Neural progenitor cell (in vitro differentiated cells): Measurements from ENCODE around the gene RAB5B. TPM values are rescaled to one million over a fixed set of nuclear protein-coding genes. Genes with fewer than 3 reads are reported as not detected.

ENCODE experiments used
- DNase-seq: peaks from one replicate; pipeline ENCODE4 v3.0.0-alpha.2; 2016; ENCODE audit warnings: low spot score
- H2AFZ ChIP-seq: fragments of 200-600 bp; sonication (generic); replicated peaks from 2 replicates; pipeline ENCODE4 v1.6.1; 2016; ENCODE audit warnings: antibody characterized with exemption
- H3F3A ChIP-seq: fragments of 200-600 bp; sonication (generic); 2 replicates; pipeline ENCODE4 v1.6.1; 2016; ENCODE audit warnings: antibody characterized with exemption, low read depth
- H3K27ac ChIP-seq: fragments of 200-600 bp; sonication (generic); 2 replicates; pipeline ENCODE4 v1.5.1; 2016; ENCODE audit warnings: mild to moderate bottlenecking
- H3K27me3 ChIP-seq: fragments of 200-600 bp; sonication (generic); 2 replicates; pipeline ENCODE4 v1.6.1; 2016; ENCODE audit warnings: mild to moderate bottlenecking, moderate library complexity
- H3K36me3 ChIP-seq: fragments of 200-600 bp; sonication (generic); 2 replicates; pipeline ENCODE4 v1.5.1; 2016
- H3K4me1 ChIP-seq: fragments of 200-600 bp; sonication (generic); 2 replicates; pipeline ENCODE4 v1.6.1; 2016; ENCODE audit warnings: mixed run types
- H3K4me2 ChIP-seq: fragments of 200-600 bp; sonication (generic); 2 replicates; pipeline ENCODE4 v1.6.1; 2016
- H3K4me3 ChIP-seq: fragments of 200-600 bp; sonication (generic); 2 replicates; pipeline ENCODE4 v1.5.1; 2016
- H3K79me2 ChIP-seq: fragments of 200-600 bp; sonication (generic); 2 replicates; pipeline ENCODE4 v1.6.1; 2016; ENCODE audit warnings: low read depth
- H3K9ac ChIP-seq: fragments of 200-600 bp; sonication (generic); 2 replicates; pipeline ENCODE4 v1.6.1; 2016
- H3K9me3 ChIP-seq: fragments of 200-600 bp; sonication (generic); 2 replicates; pipeline ENCODE4 v1.5.1; 2016; ENCODE audit warnings: low read depth
- H4K20me1 ChIP-seq: fragments of 200-600 bp; sonication (generic); 2 replicates; pipeline ENCODE4 v1.6.1; 2016; ENCODE audit warnings: low read depth
- H3K27ac Mint-ChIP-seq: 3 replicates; pipeline ENCODE4 v1.8.0; 2021; ENCODE audit warnings: mixed read lengths
- H3K27me3 Mint-ChIP-seq: 2 replicates; pipeline ENCODE4 v1.8.0; 2022; ENCODE audit warnings: low read depth, mild to moderate bottlenecking, inconsistent platforms, moderate library complexity, mixed read lengths; ENCODE audit not compliant: insufficient read depth
- H3K36me3 Mint-ChIP-seq: 3 replicates; pipeline ENCODE4 v1.8.0; 2021; ENCODE audit warnings: mixed read lengths
- H3K4me1 Mint-ChIP-seq: 3 replicates; pipeline ENCODE4 v1.8.0; 2021; ENCODE audit warnings: mixed read lengths
- H3K4me3 Mint-ChIP-seq: 3 replicates; pipeline ENCODE4 v1.8.0; 2021; ENCODE audit warnings: mild to moderate bottlenecking, moderate library complexity, mixed read lengths
- H3K9me3 Mint-ChIP-seq: 3 replicates; pipeline ENCODE4 v1.8.0; 2020; ENCODE audit warnings: mixed read lengths
- EZH2 ChIP-seq: fragments of 200-600 bp; sonication (generic); IDR thresholded peaks from 2 replicates; pipeline ENCODE4 v1.6.1; 2017; ENCODE audit warnings: antibody characterized with exemption, mild to moderate bottlenecking, moderate library complexity
- EZH2phosphoT487 ChIP-seq: fragments of 200-600 bp; sonication (generic); IDR thresholded peaks from 2 replicates; pipeline ENCODE4 v1.6.1; 2017; ENCODE audit warnings: antibody characterized with exemption
- total RNA-seq: library from RNA; depleted of rRNA; stranded (reverse); fragments of >200 nt; gene quantifications from 2 replicates; pipeline ENCODE4 v1.2.3, GENCODE V29; 2015; ENCODE audit warnings: low replicate concordance
- TF ChIP-seq, protein P1 (sequence below): fragments of 200-600 bp; sonication (generic); IDR thresholded peaks from 2 replicates; pipeline ENCODE4 v1.5.1; 2017; ENCODE audit warnings: antibody characterized with exemption, mild to moderate bottlenecking

RAB5B gene
- total RNA-seq, 1 donor from 2014 or later: 62.9 TPM

DNA sequence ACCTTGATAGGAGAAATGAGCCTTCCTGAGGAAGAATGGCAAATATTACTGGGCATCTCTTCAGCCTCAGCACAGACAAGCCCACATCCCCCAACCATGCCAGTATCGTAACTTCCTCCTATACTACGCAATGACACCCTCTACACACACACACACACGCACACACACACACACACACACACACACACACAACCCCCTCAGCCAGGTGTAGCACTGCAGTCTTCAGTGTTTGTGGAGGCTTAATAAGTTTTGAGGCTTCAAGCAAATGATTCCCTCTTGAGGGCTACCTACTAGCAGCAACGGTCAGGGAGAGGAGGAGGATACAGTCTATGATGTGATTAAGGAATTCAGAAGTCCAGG is 41.3 kb upstream of the RAB5B start:
- peaks cover 28% of the 10 kb centered on the region for H3K27me3 Mint-ChIP-seq
- peaks cover 22% of the 10 kb centered on the region for H3K4me1 Mint-ChIP-seq
- Histone ChIP-seq H3K27ac (no peak overlapping the region), H3K9ac (no peak overlapping the region), H3K4me3 (peak overlapping the region; percentile 71), H3K4me1 (no peaks in the 10 kb centered on the region), H3K4me2 (peak overlapping the region; percentile 97), H4K20me1 (no peaks in the 10 kb centered on the region), H2AFZ (peak overlapping the region; percentile 95), H3K79me2 (peaks cover 6% of the 10 kb centered on the region), H3K27me3 (peaks cover 45% of the 10 kb centered on the region), H3F3A (peaks cover 31% of the 10 kb centered on the region), H3K9me3 (no peaks in the 10 kb centered on the region), H3K36me3 (no peaks in the 10 kb centered on the region)
- DNase-seq: no peak
- H3K36me3 Mint-ChIP-seq: no peaks in the 10 kb centered on the region
- no peak for TF ChIP-seq EZH2phosphoT487
- TF ChIP-seq, protein P1, sequence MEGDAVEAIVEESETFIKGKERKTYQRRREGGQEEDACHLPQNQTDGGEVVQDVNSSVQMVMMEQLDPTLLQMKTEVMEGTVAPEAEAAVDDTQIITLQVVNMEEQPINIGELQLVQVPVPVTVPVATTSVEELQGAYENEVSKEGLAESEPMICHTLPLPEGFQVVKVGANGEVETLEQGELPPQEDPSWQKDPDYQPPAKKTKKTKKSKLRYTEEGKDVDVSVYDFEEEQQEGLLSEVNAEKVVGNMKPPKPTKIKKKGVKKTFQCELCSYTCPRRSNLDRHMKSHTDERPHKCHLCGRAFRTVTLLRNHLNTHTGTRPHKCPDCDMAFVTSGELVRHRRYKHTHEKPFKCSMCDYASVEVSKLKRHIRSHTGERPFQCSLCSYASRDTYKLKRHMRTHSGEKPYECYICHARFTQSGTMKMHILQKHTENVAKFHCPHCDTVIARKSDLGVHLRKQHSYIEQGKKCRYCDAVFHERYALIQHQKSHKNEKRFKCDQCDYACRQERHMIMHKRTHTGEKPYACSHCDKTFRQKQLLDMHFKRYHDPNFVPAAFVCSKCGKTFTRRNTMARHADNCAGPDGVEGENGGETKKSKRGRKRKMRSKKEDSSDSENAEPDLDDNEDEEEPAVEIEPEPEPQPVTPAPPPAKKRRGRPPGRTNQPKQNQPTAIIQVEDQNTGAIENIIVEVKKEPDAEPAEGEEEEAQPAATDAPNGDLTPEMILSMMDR: no peak
- peak; percentile 12 for TF ChIP-seq EZH2
- peak overlapping the region; percentile 89 for H3K4me3 Mint-ChIP-seq
- H3K9me3 Mint-ChIP-seq: no peaks in the 10 kb centered on the region
- no peak overlapping the region for H3K27ac Mint-ChIP-seq

DNA sequence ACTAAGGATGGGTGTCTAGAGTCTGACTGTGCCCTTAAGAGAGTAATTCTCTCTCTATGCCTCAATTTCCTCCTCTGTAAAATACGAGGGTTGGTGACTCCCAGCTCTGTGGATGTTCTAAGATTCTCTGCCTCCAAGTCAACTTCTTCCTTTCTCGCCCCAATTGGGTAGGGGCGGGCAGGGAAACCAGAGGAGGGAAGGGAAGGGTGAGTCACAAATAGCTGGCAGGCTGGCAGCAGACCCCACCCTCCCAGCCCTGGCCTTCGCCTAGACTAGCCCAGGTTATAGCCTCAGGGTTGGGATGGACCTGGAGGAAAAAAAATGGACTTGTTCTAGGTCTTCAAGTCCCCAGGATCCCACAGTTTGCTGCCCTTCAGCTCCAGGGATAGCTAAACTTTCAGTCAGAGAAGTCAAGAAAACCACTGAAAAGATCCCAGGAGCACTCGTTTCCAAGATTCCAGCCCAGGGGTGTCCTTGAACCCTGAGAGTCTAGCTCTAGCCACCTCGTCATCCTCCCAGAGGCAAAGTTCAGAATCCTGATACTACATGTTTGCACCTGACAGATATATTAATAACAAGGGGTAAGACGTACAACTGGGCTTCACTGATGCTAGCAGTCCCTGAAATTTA is 40.6 kb upstream of the RAB5B start:
- peaks cover 24% of the 10 kb centered on the region for H3F3A ChIP-seq
- no peak overlapping the region for H3K9ac ChIP-seq
- H3K4me3 Mint-ChIP-seq: peak overlapping the region; percentile 89
- H3K9me3 Mint-ChIP-seq: no peaks in the 10 kb centered on the region
- no peak for DNase-seq
- H3K27me3 Mint-ChIP-seq: peaks cover 29% of the 10 kb centered on the region
- peaks cover 22% of the 10 kb centered on the region for H3K4me1 Mint-ChIP-seq
- TF ChIP-seq, protein P1: no peak
- no peak for TF ChIP-seq EZH2phosphoT487
- H3K36me3 ChIP-seq: no peaks in the 10 kb centered on the region
- H3K27ac ChIP-seq: no peak overlapping the region
- H3K4me2 ChIP-seq: no peak overlapping the region
- H3K79me2 ChIP-seq: peaks cover 6% of the 10 kb centered on the region
- H3K27me3 ChIP-seq: peaks cover 45% of the 10 kb centered on the region
- no peaks in the 10 kb centered on the region for H3K36me3 Mint-ChIP-seq
- H3K9me3 ChIP-seq: no peaks in the 10 kb centered on the region
- H4K20me1 ChIP-seq: no peaks in the 10 kb centered on the region
- H3K27ac Mint-ChIP-seq: no peak overlapping the region
- no peak overlapping the region for H3K4me3 ChIP-seq
- no peak overlapping the region for H2AFZ ChIP-seq
- no peaks in the 10 kb centered on the region for H3K4me1 ChIP-seq

DNA sequence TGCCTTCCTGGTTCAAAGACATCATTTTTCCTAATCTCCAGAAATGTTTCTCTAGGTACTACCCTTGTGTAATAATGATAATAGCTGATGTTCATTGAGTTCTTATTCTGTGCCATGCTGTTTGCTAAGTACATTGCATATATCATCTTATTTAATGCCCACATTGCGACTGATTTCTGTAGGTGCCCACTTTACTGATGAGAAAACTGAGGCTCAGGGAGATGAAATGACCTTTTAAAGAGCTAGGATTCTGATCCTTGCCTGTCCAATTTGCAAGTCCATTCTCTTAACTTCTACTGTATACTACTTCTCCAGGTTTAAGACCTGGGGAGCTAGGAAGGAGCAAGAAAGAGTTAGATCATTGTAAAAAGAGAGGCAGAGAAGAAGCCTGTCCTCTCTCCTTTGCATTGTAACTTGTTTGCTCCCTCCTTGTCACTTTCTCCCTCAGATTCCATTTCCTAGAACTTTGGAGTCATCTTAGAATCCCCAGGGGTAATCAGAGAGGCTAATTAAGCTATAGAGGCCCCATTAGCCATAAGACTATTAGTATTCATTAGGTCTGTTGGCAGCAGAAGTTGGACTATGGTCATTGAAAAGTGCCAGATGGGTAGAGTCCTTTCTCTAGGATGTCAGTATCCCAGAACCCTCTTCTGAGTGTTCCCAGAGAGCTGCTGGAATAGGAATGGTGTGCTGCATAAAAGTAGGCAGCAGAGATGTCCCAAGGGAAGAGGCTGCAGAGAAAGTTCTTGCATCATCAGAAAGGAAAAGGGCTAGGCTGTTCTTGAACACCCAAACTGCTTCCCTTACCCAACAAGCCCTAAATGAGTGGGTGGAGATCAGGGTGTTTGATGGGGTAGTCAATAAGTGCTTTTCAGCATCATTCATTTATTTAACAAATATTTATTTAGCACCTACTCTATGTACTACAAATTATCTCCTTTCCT is 39.8 kb upstream of the RAB5B start:
- H3K27ac Mint-ChIP-seq: no peak overlapping the region
- Histone ChIP-seq H3K4me2 (no peak overlapping the region), H3K79me2 (peaks cover under 1% of the 10 kb centered on the region), H3K4me3 (no peak overlapping the region), H3K9me3 (no peaks in the 10 kb centered on the region), H3K4me1 (no peaks in the 10 kb centered on the region), H3K9ac (no peak overlapping the region), H2AFZ (no peak overlapping the region), H3F3A (peaks cover 16% of the 10 kb centered on the region), H4K20me1 (no peaks in the 10 kb centered on the region), H3K27ac (no peak overlapping the region), H3K36me3 (no peaks in the 10 kb centered on the region), H3K27me3 (peaks cover 45% of the 10 kb centered on the region)
- DNase-seq: no peak
- H3K36me3 Mint-ChIP-seq: no peaks in the 10 kb centered on the region
- peak overlapping the region; percentile 3 for H3K4me3 Mint-ChIP-seq
- H3K4me1 Mint-ChIP-seq: peaks cover 22% of the 10 kb centered on the region
- peaks cover 29% of the 10 kb centered on the region for H3K27me3 Mint-ChIP-seq
- no peaks in the 10 kb centered on the region for H3K9me3 Mint-ChIP-seq
- no peak for TF ChIP-seq EZH2
- TF ChIP-seq, protein P1: no peak
- no peak for TF ChIP-seq EZH2phosphoT487
